ENCODE results near the gene JUN. TPM values are rescaled to one million over a fixed set of nuclear protein-coding genes. Genes with fewer than 3 reads are reported as not detected.

JUN gene
- total and polyA plus RNA-seq, 2 of the 13 experiments (the other 11 are each of a cell fraction or from before 2014, with no cell fraction given), result 18.2 to 22.3 TPM

DNA sequence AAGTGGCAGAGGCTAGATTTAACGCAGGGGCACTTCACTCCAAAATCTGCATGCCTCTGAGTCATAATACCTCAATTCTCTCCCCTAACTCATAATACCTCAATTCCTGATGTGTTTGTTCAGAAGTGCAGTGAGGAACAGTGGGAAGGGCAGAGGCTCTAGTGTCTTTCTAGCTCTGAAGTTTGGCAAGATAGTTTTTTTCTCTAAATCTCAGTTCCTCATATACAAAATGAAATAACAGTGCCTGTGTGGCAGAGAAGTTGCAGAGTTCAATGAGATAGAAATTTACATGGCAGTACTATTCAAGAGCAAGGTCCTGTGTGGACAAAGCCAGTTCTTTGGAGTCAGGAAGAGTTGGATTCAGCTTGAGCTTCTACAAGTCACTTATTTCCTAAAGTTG lies 9.8 kb downstream of the JUN start:
- POLR2A ChIA-PET, result interaction anchor here (2.6 kb wide), 1 partner anchor 9 kb away, joined by 15 read pairs; the partner anchor contains the start of gene JUN
- H3K4me3 ChIP-seq (replicated peaks in 1 of 3; ENCODE audit: insufficient read depth in 1 of 3, low read depth in 2 of 3, low read length in 3 of 3), result peak overlapping the region in 1 of 3 experiments; percentile 14; a peak in 1 of 6 replicates
- DNase-seq (ENCODE audit: low spot score) (no peak), FAIRE-seq (no peak), ATAC-seq (no peak)
- H3K27me3 ChIP-seq (ENCODE audit: control insufficient read depth in 1 of 2, insufficient read depth in 2 of 2, low read length in 2 of 2), result no peaks in the 10 kb centered on the region; a peak in 1 of 5 replicates
- H3K79me2 ChIP-seq (ENCODE audit: insufficient read depth, low read length), result no peaks in the 10 kb centered on the region
- no peaks in the 10 kb centered on the region for H3K9me3 ChIP-seq (ENCODE audit: low read length)
- CTCF ChIA-PET (ENCODE audit: low intra/inter-chr PET ratio, low total read pairs), result no interaction called here
- TF ChIP-seq, protein P1, sequence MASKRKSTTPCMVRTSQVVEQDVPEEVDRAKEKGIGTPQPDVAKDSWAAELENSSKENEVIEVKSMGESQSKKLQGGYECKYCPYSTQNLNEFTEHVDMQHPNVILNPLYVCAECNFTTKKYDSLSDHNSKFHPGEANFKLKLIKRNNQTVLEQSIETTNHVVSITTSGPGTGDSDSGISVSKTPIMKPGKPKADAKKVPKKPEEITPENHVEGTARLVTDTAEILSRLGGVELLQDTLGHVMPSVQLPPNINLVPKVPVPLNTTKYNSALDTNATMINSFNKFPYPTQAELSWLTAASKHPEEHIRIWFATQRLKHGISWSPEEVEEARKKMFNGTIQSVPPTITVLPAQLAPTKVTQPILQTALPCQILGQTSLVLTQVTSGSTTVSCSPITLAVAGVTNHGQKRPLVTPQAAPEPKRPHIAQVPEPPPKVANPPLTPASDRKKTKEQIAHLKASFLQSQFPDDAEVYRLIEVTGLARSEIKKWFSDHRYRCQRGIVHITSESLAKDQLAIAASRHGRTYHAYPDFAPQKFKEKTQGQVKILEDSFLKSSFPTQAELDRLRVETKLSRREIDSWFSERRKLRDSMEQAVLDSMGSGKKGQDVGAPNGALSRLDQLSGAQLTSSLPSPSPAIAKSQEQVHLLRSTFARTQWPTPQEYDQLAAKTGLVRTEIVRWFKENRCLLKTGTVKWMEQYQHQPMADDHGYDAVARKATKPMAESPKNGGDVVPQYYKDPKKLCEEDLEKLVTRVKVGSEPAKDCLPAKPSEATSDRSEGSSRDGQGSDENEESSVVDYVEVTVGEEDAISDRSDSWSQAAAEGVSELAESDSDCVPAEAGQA (IDR thresholded peaks at IDR 0.05; ENCODE audit: low read depth), result no peak
- TF ChIP-seq, protein P1 (CRISPR knock-in tag; IDR thresholded peaks at IDR 0.05; ENCODE audit: borderline replicate concordance), result no peak
- TF ChIP-seq ZSCAN20 (CRISPR knock-in tag; IDR thresholded peaks at IDR 0.05; ENCODE audit: borderline replicate concordance) (no peak), CEBPB (IDR thresholded peaks at IDR 0.05; ENCODE audit: borderline replicate concordance, low read depth, low read length) (no peak)
- TF ChIP-seq, protein P2, sequence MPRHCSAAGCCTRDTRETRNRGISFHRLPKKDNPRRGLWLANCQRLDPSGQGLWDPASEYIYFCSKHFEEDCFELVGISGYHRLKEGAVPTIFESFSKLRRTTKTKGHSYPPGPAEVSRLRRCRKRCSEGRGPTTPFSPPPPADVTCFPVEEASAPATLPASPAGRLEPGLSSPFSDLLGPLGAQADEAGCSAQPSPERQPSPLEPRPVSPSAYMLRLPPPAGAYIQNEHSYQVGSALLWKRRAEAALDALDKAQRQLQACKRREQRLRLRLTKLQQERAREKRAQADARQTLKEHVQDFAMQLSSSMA (CRISPR knock-in tag; IDR thresholded peaks at IDR 0.05), result 0 out of 2 replicates have a peak, but pooled peaks have one; percentile 11
- no peaks in the 10 kb centered on the region for H4K20me1 ChIP-seq (ENCODE audit: insufficient read depth, low read length)
- no TSS peak for BruUV-seq (replicated peaks)
- no peak overlapping the region for H3K27ac ChIP-seq (ENCODE audit: extremely low read length, insufficient read depth, low read length)
- H2AFZ ChIP-seq (ENCODE audit: low read length), result no peak overlapping the region
- 0 out of 2 replicates have a peak overlapping the region, but pooled peaks have one; percentile 31 for H3K9ac ChIP-seq (ENCODE audit: insufficient read depth, low read depth, low read length)
- H3K4me2 ChIP-seq (ENCODE audit: low read depth, low read length), result peak overlapping the region; percentile 47; the same call in 1 of the 2 replicates
- intact Hi-C loops (cut with micrococcal nuclease; ENCODE audit: unreplicated experiment) (no loop called here), in situ Hi-C loops (cut with HindIII; ENCODE audit: extremely low pct_ligation_motif_present, low pct_unique_long_range_greater_than_20kb) (no loop called here)
- whole genome bisulfite sequencing (ENCODE audit: low lambda C conversion rate), result 89% methylated on average over 1 of the region's 1 CpG
- H3K36me3 ChIP-seq (replicated peaks in 1 of 2; ENCODE audit: control insufficient read depth in 1 of 2, insufficient read depth in 2 of 2, low read length in 2 of 2), result no peaks in the 10 kb centered on the region
- peaks cover 34% of the 10 kb centered on the region for H3K4me1 ChIP-seq (ENCODE audit: insufficient read depth, low read length)

Measured in HepG2 (cell line).